Measurements from ENCODE around the gene PARP8. TPM values are rescaled to one million over a fixed set of nuclear protein-coding genes. Genes with fewer than 3 reads are reported as not detected.
"Not testable (repeated sequence)": the region's sequence is repeated elsewhere in the genome, so short reads cannot be mapped to it uniquely, and the experiment has no call there.

The PARP8 gene
- polyA plus RNA-seq, 1 donor (not counting 4 experiments of a cell fraction or from before 2014, with no cell fraction given), result 29.1 TPM

DNA sequence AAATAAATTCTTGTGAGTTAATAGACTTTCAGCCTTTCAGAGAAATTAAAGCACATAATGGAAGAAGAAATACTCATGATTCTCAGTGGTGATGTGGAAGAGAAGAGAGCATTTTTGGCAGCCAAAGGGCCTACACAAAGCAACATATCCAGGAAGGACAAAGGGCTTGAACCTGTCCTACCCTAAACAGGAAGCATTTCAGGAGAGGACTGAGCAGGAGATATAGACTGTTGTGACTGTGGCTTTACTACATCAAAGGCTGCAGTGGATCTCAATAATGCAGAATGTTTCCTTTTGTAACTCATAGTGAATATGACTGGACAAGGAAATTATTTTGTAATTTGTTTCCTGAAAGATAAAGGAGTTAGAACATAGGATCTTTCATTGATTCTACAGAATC, 1.3 kb upstream of the PARP8 start:
- Histone ChIP-seq H3K4me1 (ENCODE audit: control insufficient read depth, extremely low read depth, insufficient read depth, low read length) (peaks cover 6% of the 10 kb centered on the region), H2AFZ (ENCODE audit: control insufficient read depth, low read length) (no peak overlapping the region), H3K79me2 (ENCODE audit: control insufficient read depth, insufficient read depth, low read length) (peaks cover 29% of the 10 kb centered on the region), H3K9me1 (ENCODE audit: control insufficient read depth, extremely low read depth, insufficient read depth, low read length) (no peaks in the 10 kb centered on the region), H3K4me3 (ENCODE audit: control insufficient read depth in 2 of 3, extremely low read depth in 1 of 3, insufficient read depth in 2 of 3, low read depth in 1 of 3, low read length in 3 of 3) (no peak overlapping the region), H3K36me3 (ENCODE audit: control insufficient read depth in 2 of 2, extremely low read depth in 1 of 2, insufficient read depth in 2 of 2, low read length in 2 of 2) (no peaks in the 10 kb centered on the region), H3K27me3 (ENCODE audit: control insufficient read depth, extremely low read depth, insufficient read depth, low read length) (no peaks in the 10 kb centered on the region), H3K9ac (ENCODE audit: control insufficient read depth, extremely low read depth, insufficient read depth, low read length) (no peak overlapping the region), H4K20me1 (ENCODE audit: control insufficient read depth, extremely low read depth, insufficient read depth, low read length) (no peaks in the 10 kb centered on the region), H3K27ac (ENCODE audit: control insufficient read depth, insufficient read depth, low read length) (no peak overlapping the region), H3K9me3 (ENCODE audit: control insufficient read depth, low read depth, low read length) (no peaks in the 10 kb centered on the region), H3K4me2 (ENCODE audit: control insufficient read depth, extremely low read depth, insufficient read depth, low read depth, low read length) (no peak overlapping the region)
- dilution Hi-C loops (cut with MboI; ENCODE audit: extremely low pct_ligation_motif_present, low sequenced_read_pairs), result no loop called here
- no peak for TF ChIP-seq EZH2 (IDR thresholded peaks at IDR 0.05; ENCODE audit: low read length)
- TF ChIP-seq, protein P1, sequence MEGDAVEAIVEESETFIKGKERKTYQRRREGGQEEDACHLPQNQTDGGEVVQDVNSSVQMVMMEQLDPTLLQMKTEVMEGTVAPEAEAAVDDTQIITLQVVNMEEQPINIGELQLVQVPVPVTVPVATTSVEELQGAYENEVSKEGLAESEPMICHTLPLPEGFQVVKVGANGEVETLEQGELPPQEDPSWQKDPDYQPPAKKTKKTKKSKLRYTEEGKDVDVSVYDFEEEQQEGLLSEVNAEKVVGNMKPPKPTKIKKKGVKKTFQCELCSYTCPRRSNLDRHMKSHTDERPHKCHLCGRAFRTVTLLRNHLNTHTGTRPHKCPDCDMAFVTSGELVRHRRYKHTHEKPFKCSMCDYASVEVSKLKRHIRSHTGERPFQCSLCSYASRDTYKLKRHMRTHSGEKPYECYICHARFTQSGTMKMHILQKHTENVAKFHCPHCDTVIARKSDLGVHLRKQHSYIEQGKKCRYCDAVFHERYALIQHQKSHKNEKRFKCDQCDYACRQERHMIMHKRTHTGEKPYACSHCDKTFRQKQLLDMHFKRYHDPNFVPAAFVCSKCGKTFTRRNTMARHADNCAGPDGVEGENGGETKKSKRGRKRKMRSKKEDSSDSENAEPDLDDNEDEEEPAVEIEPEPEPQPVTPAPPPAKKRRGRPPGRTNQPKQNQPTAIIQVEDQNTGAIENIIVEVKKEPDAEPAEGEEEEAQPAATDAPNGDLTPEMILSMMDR (optimal IDR thresholded peaks at IDR 0.05 in 1 of 3, IDR thresholded peaks at IDR 0.05 in 1 of 3, conservative IDR thresholded peaks at IDR 0.05 in 1 of 3; ENCODE audit: extremely low read depth in 1 of 3, insufficient read depth in 2 of 3, low read length in 3 of 3), result no peak
- DNase-seq (ENCODE audit: low read depth, low spot score), result no peak
- FAIRE-seq, result no peak

DNA sequence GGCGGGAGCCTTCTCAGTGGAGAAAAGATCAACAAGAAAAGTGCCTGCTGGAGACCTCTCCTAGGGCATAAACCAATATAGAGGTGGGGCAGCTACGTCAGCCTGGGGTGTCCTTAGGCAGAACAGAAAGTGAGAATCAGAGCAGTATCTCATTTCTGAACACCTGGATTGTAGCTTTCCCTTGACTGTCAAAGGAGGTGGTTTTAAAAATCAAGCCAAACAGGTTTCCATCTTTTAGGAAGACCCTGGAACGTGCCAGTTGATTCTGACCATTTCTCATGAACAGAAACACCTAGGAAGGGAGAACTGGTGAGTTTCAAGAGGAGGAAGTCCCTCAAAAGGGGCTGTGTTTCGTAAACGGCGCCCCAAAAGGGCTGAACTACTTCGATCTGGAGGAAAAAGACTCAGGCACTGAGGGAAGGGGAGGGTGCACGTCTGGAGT, 655 bp upstream of the PARP8 start:
- Histone ChIP-seq H3K9ac (ENCODE audit: control insufficient read depth, extremely low read depth, insufficient read depth, low read length) (peak overlapping the region; percentile 94), H3K4me2 (ENCODE audit: control insufficient read depth, extremely low read depth, insufficient read depth, low read depth, low read length) (peak overlapping the region; percentile 86), H2AFZ (ENCODE audit: control insufficient read depth, low read length) (peak overlapping the region; percentile 77), H3K79me2 (ENCODE audit: control insufficient read depth, insufficient read depth, low read length) (peaks cover 34% of the 10 kb centered on the region), H3K27ac (ENCODE audit: control insufficient read depth, insufficient read depth, low read length) (peak overlapping the region; percentile 97), H3K4me3 (ENCODE audit: control insufficient read depth in 2 of 3, extremely low read depth in 1 of 3, insufficient read depth in 2 of 3, low read depth in 1 of 3, low read length in 3 of 3) (peak overlapping the region; percentile 85 to 88 (median 88))
- H3K36me3 ChIP-seq (ENCODE audit: control insufficient read depth in 2 of 2, extremely low read depth in 1 of 2, insufficient read depth in 2 of 2, low read length in 2 of 2); FAIRE-seq; H4K20me1 ChIP-seq (ENCODE audit: control insufficient read depth, extremely low read depth, insufficient read depth, low read length); dilution Hi-C loops (cut with MboI; ENCODE audit: extremely low pct_ligation_motif_present, low sequenced_read_pairs); H3K4me1 ChIP-seq (ENCODE audit: control insufficient read depth, extremely low read depth, insufficient read depth, low read length); H3K9me1 ChIP-seq (ENCODE audit: control insufficient read depth, extremely low read depth, insufficient read depth, low read length); H3K9me3 ChIP-seq (ENCODE audit: control insufficient read depth, low read depth, low read length); H3K27me3 ChIP-seq (ENCODE audit: control insufficient read depth, extremely low read depth, insufficient read depth, low read length); DNase-seq (ENCODE audit: low read depth, low spot score): not testable (repeated sequence)

GRCh38 chr5:50667023-50667652, 701 bp downstream of the PARP8 start:
- H3K27ac ChIP-seq (ENCODE audit: control insufficient read depth, insufficient read depth, low read length), result peak overlapping the region; percentile 97
- peaks cover 6% of the 10 kb centered on the region for H3K4me1 ChIP-seq (ENCODE audit: control insufficient read depth, extremely low read depth, insufficient read depth, low read length)
- peaks cover 41% of the 10 kb centered on the region for H3K79me2 ChIP-seq (ENCODE audit: control insufficient read depth, insufficient read depth, low read length)
- peak overlapping the region; percentile 94 for H3K9ac ChIP-seq (ENCODE audit: control insufficient read depth, extremely low read depth, insufficient read depth, low read length)
- no peaks in the 10 kb centered on the region for H3K27me3 ChIP-seq (ENCODE audit: control insufficient read depth, extremely low read depth, insufficient read depth, low read length)
- FAIRE-seq, result no peak
- no peaks in the 10 kb centered on the region for H3K36me3 ChIP-seq (ENCODE audit: control insufficient read depth in 2 of 2, extremely low read depth in 1 of 2, insufficient read depth in 2 of 2, low read length in 2 of 2)
- peak overlapping the region; percentile 62 for H2AFZ ChIP-seq (ENCODE audit: control insufficient read depth, low read length)
- no peak for TF ChIP-seq EZH2 (IDR thresholded peaks at IDR 0.05; ENCODE audit: low read length)
- TF ChIP-seq, protein P1 (optimal IDR thresholded peaks at IDR 0.05 in 1 of 3, IDR thresholded peaks at IDR 0.05 in 1 of 3, conservative IDR thresholded peaks at IDR 0.05 in 1 of 3; ENCODE audit: extremely low read depth in 1 of 3, insufficient read depth in 2 of 3, low read length in 3 of 3), result no peak
- peak overlapping the region; percentile 85 to 88 (median 88) for H3K4me3 ChIP-seq (ENCODE audit: control insufficient read depth in 2 of 3, extremely low read depth in 1 of 3, insufficient read depth in 2 of 3, low read depth in 1 of 3, low read length in 3 of 3)
- no peaks in the 10 kb centered on the region for H4K20me1 ChIP-seq (ENCODE audit: control insufficient read depth, extremely low read depth, insufficient read depth, low read length)
- dilution Hi-C loops (cut with MboI; ENCODE audit: extremely low pct_ligation_motif_present, low sequenced_read_pairs), result no loop called here
- H3K9me3 ChIP-seq (ENCODE audit: control insufficient read depth, low read depth, low read length), result no peaks in the 10 kb centered on the region
- no peaks in the 10 kb centered on the region for H3K9me1 ChIP-seq (ENCODE audit: control insufficient read depth, extremely low read depth, insufficient read depth, low read length)
- peak overlapping the region; percentile 86 for H3K4me2 ChIP-seq (ENCODE audit: control insufficient read depth, extremely low read depth, insufficient read depth, low read depth, low read length)
- DNase-seq (ENCODE audit: low read depth, low spot score), result no peak
